ENCODE results near the gene XYLT1. TPM values are rescaled to one million over a fixed set of nuclear protein-coding genes. Genes with fewer than 3 reads are reported as not detected.

The XYLT1 gene
- total RNA-seq, 1 donor from 2014 or later, result 1.6 TPM

- Histone ChIP-seq H3K36me3 (ENCODE audit: control insufficient read depth, insufficient read depth, low read length) (no peaks in the 10 kb centered on the region), H3K4me3 (ENCODE audit: low read depth, low read length) (no peak overlapping the region), H3K27me3 (ENCODE audit: control insufficient read depth, insufficient read depth, low read length) (no peaks in the 10 kb centered on the region)
- no peak for TF ChIP-seq CTCF (IDR thresholded peaks at IDR 0.05; ENCODE audit: insufficient read depth, low read length, poor library complexity, severe bottlenecking)
- DNase-seq (ENCODE audit: low read depth), result no peak
Measured at GRCh38 chr16:17366299-17366961, 104.3 kb downstream of the XYLT1 start.

DNA sequence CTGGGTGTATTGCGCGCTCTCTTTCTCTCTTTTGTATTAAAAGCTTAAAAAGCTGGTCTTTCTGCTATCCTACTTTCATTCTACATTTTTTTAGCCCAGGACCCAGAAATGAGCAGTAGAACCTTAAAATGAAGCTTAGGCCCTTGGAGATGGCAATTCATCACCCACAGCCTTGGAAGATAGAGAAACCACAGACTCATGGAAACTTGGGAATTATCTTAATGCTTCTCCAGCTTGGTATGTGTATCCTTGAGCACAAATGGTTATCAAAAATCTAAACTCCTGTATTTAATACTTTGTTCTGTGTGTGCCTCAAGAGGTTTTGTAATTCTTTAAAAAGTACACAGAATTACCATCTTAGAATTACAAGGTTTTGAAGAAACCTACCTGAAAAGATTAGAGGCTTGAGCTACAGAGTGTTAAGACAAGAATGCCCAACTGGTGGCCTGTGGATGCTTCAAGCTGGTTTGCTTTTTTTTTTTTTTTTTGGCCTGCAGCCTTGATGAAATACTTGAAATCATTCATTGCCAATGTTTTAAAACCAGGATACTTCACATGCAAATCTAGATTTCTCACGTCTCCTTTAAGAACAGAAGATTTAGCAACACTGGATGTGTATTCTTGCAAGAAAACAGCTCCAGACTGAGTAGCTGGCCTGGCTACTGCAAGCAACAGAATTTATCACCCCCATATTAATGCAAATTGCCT is 105.0 kb downstream of the XYLT1 start:
- no peak for DNase-seq (ENCODE audit: low read depth)
- Histone ChIP-seq H3K36me3 (ENCODE audit: control insufficient read depth, insufficient read depth, low read length) (no peaks in the 10 kb centered on the region), H3K27me3 (ENCODE audit: control insufficient read depth, insufficient read depth, low read length) (no peaks in the 10 kb centered on the region), H3K4me3 (ENCODE audit: low read depth, low read length) (no peak overlapping the region)
- TF ChIP-seq CTCF (IDR thresholded peaks at IDR 0.05; ENCODE audit: insufficient read depth, low read length, poor library complexity, severe bottlenecking), result no peak

- H3K4me3 ChIP-seq (ENCODE audit: low read depth, low read length), result no peak overlapping the region
- no peaks in the 10 kb centered on the region for H3K36me3 ChIP-seq (ENCODE audit: control insufficient read depth, insufficient read depth, low read length)
- no peaks in the 10 kb centered on the region for H3K27me3 ChIP-seq (ENCODE audit: control insufficient read depth, insufficient read depth, low read length)
- DNase-seq (ENCODE audit: low read depth), result no peak
- TF ChIP-seq CTCF (IDR thresholded peaks at IDR 0.05; ENCODE audit: insufficient read depth, low read length, poor library complexity, severe bottlenecking), result no peak
Measured at GRCh38 chr16:17365211-17365541, 105.6 kb downstream of the XYLT1 start.

GRCh38 chr16:17364319-17365210 is 106.2 kb downstream of the XYLT1 start:
- no peak for TF ChIP-seq CTCF (IDR thresholded peaks at IDR 0.05; ENCODE audit: insufficient read depth, low read length, poor library complexity, severe bottlenecking)
- no peak for DNase-seq (ENCODE audit: low read depth)
- H3K4me3 ChIP-seq (ENCODE audit: low read depth, low read length), result no peak overlapping the region

GRCh38 chr16:17362946-17363345 is 107.8 kb downstream of the XYLT1 start:
- Histone ChIP-seq H3K36me3 (ENCODE audit: control insufficient read depth, insufficient read depth, low read length) (no peaks in the 10 kb centered on the region), H3K27me3 (ENCODE audit: control insufficient read depth, insufficient read depth, low read length) (no peaks in the 10 kb centered on the region), H3K4me3 (ENCODE audit: low read depth, low read length) (no peak overlapping the region)
- TF ChIP-seq CTCF (IDR thresholded peaks at IDR 0.05; ENCODE audit: insufficient read depth, low read length, poor library complexity, severe bottlenecking), result no peak
- no peak for DNase-seq (ENCODE audit: low read depth)

More at GRCh38 chr16:17364319-17365210, 106.2 kb downstream of the XYLT1 start:
- H3K27me3 ChIP-seq (ENCODE audit: control insufficient read depth, insufficient read depth, low read length), result no peaks in the 10 kb centered on the region
- no peaks in the 10 kb centered on the region for H3K36me3 ChIP-seq (ENCODE audit: control insufficient read depth, insufficient read depth, low read length)
